ENCODE data around the gene MDM2. TPM values are rescaled to one million over a fixed set of nuclear protein-coding genes. Genes with fewer than 3 reads are reported as not detected.
A peak's percentile ranks its signal among the peaks of the same experiment; 100 is the strongest.
"Not testable (repeated sequence)": the region's sequence is repeated elsewhere in the genome, so short reads cannot be mapped to it uniquely, and the experiment has no call there.

The MDM2 gene
- polyA plus RNA-seq, 4 donors, result 49.3 to 77.0 (median 62.5) TPM

DNA sequence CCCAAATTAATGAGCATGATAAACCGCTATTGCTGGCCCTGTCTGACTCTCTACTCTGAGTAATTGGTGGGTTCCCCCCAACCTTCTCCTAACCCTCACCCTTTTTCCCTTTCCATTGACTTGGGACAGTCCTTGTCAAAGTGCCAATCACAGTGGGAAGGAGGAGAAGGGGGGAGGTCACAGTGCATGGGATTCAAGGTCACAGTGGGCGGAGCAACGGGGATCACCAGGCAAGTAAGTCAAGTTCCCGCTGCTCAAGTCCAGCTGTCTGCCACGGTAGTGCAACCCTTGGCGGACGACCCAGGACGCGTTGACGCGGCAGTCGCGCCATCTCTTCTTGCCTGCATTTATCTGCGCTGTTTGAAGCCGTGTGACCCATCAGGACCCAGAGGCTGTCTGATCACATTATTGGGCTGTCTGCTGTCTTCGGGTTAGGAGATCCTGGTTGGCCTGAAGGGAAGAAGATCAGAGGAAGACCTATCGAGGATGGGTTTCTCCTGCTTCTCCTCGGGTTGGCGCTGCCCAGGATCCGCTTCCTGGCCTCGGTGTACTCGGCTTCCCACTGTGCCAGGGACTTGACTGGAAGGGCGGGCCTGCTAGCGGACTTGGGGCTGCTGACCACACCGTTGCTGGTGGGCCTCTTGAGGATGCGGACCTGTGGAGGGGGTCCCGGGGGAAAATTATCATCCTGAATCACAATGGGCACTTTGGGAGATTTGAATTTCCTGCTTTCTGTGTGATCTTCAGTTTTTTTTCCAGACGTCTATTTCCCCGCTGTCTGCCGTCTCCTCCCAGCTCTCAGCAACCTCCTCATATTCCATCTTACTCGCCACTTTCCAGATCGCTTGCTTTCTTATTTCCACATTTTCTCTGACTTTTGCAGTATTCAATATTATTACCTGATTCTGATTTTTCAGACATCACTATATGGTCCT, 3.1 kb upstream of the MDM2 start:
- DNase-seq (ENCODE audit: low read depth in 4 of 4, low spot score in 3 of 4), result no peak

GRCh38 chr12:68805592-68806120, 2.3 kb upstream of the MDM2 start:
- DNase-seq (ENCODE audit: low read depth in 4 of 4, low spot score in 3 of 4), result no peak

GRCh38 chr12:68806488-68807237, 1.3 kb upstream of the MDM2 start:
- DNase-seq (ENCODE audit: low read depth in 4 of 4, low spot score in 3 of 4), result no peak

GRCh38 chr12:68807274-68807575, 752 bp upstream of the MDM2 start:
- not testable (repeated sequence) for DNase-seq (ENCODE audit: low read depth in 4 of 4, low spot score in 3 of 4)

GRCh38 chr12:68808388-68809189, 612 bp downstream of the MDM2 start:
- DNase-seq (ENCODE audit: low read depth in 4 of 4, low spot score in 3 of 4), result peak; percentile 55 to 69 (median 66)

- no peak for DNase-seq (ENCODE audit: low read depth in 4 of 4, low spot score in 3 of 4)
These were observed 1.4 kb downstream of the MDM2 start for GRCh38 chr12:68809190-68810026.

DNA sequence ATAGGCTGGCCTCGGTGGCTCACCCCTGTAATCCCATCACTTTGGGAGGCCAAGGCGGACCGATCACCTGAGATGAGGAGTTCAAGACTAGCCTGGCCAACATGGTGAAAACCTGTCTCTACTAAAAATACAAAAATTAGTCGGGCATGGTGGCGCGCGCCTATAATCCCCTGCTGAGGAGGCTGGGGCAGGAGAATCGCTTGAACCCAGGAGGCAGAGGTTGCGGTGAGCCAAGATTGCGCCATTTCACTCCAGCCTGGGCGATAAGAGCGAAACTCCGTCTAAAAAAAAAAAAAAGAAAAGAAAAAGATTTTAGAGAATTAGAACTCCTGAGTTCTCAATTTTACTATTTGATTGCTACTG, 2.0 kb downstream of the MDM2 start:
- DNase-seq (ENCODE audit: low read depth in 4 of 4, low spot score in 3 of 4), result not testable (repeated sequence)

DNA sequence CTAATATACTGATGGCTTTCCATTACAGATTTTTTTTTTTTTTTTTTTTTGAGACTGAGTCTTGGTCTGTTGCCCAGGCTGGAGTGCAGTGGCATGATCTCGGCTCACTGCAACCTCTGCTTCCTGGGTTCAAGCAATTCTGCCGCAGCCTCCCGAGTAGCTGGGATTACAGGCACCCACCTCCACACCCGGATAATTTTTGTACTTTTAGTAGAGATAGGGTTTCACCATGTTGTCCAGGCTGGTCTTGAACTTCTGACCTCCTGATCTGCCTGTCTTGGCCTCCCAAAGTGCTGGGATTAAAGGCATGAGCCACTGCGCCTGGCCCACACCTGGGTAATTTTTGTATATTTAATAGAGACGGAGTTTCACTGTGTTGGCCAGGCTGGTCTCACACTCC, 3.6 kb downstream of the MDM2 start:
- not testable (repeated sequence) for DNase-seq (ENCODE audit: low read depth in 4 of 4, low spot score in 3 of 4)

GRCh38 chr12:68812553-68813241, 4.7 kb downstream of the MDM2 start:
- no peak for DNase-seq (ENCODE audit: low read depth in 4 of 4, low spot score in 3 of 4)

- DNase-seq (ENCODE audit: low read depth in 4 of 4, low spot score in 3 of 4), result no peak
These were observed 5.2 kb downstream of the MDM2 start for GRCh38 chr12:68813242-68813593.

DNA sequence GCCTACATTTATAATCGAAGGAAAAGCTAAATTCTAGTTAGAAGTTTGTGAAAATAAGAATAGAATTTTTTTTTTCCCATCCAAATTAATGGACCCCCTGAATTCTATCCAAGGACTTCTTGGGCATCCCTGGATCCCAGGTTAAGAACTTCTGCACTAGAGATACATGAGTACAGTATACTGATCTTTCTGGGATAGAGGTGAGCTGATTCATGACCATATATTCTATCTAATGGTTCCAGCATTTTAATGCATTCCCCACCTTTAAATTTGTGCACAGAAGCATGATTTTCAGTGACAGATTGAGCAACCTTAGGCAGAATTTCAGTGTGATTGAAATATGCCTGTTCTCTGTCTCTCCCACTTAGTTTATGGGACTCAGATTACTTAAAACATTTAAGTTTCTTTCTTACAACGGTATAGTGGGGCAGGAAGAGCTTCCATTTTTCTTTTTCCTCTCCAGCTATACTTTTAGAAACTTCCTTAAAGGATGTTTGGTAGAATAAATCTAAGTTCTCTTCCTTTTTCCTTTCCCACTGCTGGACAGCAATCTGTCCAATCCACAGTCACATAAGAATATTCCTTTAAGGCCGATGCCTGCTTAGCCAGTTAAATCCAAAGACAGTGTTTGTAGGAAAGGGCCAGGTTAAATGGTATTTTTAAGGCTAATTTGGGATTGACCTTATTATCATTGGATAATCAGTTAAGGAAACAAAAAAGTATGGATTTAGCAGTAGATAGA, 6.7 kb downstream of the MDM2 start:
- DNase-seq (ENCODE audit: low read depth in 4 of 4, low spot score in 3 of 4), result no peak

GRCh38 chr12:68815232-68815927, 7.4 kb downstream of the MDM2 start:
- DNase-seq (ENCODE audit: low read depth in 4 of 4, low spot score in 3 of 4), result no peak

- no peak for DNase-seq (ENCODE audit: low read depth in 4 of 4, low spot score in 3 of 4)
These were observed 8.2 kb downstream of the MDM2 start for GRCh38 chr12:68815928-68816800.

GRCh38 chr12:68819481-68819880, 11.5 kb downstream of the MDM2 start:
- not testable (repeated sequence) for DNase-seq (ENCODE audit: low read depth in 4 of 4, low spot score in 3 of 4)

DNA sequence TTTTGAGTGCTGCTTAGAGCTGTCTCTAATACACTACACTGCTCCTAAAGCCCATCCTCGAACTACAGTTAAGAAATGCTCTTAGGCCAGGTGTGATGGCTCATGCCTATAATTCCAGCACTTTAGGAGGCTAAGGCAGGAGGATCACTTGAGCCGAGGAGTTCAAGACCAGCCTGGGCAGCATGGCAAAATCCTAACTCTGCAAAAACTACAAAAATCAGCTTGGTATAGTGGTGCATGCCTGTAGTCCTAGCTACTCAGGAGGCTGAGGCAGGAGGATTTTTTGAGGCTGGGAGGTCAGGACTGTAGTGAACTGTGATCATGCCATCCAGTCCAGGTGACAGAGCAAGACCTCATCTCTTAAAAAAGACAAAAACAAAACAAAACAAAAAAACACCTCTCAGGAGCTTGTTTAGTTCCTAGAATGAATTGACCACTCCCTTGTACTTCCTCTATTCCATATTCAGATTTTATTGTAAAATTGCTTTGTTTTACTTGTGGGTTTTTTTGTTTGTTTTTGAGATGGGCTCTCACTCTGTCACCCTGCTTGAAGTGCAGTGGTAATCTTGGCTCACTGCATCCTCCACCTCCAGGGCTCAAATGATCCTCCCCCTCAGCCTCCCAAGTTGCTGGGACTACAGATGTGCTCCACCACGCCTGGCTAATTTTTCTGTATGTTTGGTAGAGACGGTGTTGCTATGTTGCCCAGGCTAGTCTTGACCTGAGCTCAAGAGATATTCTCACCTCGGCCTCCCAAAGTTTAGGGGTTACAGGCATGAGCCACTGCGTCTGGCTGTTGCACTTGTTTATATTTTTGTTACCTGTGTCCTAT, 13.6 kb downstream of the MDM2 start:
- no peak for DNase-seq (ENCODE audit: low read depth in 4 of 4, low spot score in 3 of 4)

GRCh38 chr12:68823696-68824095, 15.7 kb downstream of the MDM2 start:
- DNase-seq (ENCODE audit: low read depth in 4 of 4, low spot score in 3 of 4), result no peak
